ENCODE results near the gene CALR3.
A peak's percentile ranks its signal among the peaks of the same experiment; 100 is the strongest.

The CALR3 gene

DNA sequence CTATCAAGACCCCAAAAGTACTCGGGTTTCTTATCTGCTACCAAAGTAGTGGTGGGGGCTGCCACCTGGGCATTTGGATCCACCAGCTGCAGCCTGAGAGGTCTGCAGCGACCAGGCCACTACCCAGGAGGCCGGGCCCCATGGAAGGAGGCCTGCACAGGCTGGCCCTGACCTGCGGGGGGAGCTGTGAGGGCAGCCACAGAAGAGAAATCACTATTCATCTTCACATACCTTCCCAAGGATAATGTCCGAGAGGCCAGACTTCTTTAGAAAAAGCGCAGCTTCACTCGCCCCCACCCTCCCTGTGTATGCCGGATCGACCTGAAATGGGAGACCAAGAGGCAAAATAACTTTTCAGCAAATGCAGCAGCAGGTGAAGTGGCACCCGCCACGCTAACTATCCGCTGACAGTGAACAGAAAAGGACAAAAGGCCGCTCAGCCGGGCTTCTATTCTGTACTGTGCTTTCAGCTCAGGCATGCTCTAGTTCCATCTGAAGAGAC lies 54.3 kb downstream of the CALR3 start:
- H3K4me3 ChIP-seq (ENCODE audit: low read depth, low read length): no peak overlapping the region
- no peak for DNase-seq (ENCODE audit: low read depth, low spot score)
- POLR2A ChIA-PET: no interaction called here
- TF ChIP-seq, protein P1, sequence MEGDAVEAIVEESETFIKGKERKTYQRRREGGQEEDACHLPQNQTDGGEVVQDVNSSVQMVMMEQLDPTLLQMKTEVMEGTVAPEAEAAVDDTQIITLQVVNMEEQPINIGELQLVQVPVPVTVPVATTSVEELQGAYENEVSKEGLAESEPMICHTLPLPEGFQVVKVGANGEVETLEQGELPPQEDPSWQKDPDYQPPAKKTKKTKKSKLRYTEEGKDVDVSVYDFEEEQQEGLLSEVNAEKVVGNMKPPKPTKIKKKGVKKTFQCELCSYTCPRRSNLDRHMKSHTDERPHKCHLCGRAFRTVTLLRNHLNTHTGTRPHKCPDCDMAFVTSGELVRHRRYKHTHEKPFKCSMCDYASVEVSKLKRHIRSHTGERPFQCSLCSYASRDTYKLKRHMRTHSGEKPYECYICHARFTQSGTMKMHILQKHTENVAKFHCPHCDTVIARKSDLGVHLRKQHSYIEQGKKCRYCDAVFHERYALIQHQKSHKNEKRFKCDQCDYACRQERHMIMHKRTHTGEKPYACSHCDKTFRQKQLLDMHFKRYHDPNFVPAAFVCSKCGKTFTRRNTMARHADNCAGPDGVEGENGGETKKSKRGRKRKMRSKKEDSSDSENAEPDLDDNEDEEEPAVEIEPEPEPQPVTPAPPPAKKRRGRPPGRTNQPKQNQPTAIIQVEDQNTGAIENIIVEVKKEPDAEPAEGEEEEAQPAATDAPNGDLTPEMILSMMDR (IDR thresholded peaks at IDR 0.05; ENCODE audit: insufficient read depth, low read length, missing control alignments): peak; percentile 51
- CTCF ChIA-PET: interaction anchor here (0.7 to 2.0 kb wide), 8 partner anchors 9 to 55 kb away, joined by 3 to 9 read pairs (median 5); partner anchors contain the start of genes C19orf44 and CALR3

DNA sequence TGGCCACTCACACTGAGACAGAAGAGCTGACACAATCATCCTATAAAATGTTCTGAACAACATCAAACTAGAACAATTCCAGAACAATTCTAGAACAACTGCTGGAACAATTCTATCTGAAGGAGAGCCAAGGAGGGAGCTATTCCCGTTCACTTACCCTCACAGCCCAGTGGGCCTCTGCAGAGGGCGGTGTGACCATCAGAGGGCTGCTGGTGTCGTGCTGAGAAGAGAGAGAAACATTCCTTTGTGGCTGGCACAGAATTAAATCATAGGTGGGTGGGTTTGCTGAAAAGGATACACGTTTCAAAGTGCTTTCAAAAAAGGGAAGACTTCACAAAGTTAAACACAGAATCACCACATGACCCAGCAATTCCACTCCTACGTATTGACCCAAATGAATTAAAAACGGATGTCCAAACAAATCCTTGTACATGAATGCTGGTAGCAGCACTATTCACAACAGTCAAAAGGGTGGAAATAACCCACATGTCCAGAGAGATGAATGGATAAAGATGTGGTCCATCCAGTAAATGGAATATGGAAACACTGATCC lies 59.1 kb downstream of the CALR3 start:
- H3K4me3 ChIP-seq (ENCODE audit: low read depth, low read length): no peak overlapping the region
- TF ChIP-seq, protein P1 (IDR thresholded peaks at IDR 0.05; ENCODE audit: insufficient read depth, low read length, missing control alignments): no peak
- ChIA-PET CTCF (interaction anchor here (4.7 kb wide), 1 partner anchor 19 kb away, joined by 29 read pairs; no protein-coding TSS in a partner anchor), POLR2A (interaction anchor here (1.3 kb wide), 1 partner anchor 113 kb away, joined by 3 read pairs; no protein-coding TSS in a partner anchor)
- DNase-seq (ENCODE audit: low read depth, low spot score): no peak

DNA sequence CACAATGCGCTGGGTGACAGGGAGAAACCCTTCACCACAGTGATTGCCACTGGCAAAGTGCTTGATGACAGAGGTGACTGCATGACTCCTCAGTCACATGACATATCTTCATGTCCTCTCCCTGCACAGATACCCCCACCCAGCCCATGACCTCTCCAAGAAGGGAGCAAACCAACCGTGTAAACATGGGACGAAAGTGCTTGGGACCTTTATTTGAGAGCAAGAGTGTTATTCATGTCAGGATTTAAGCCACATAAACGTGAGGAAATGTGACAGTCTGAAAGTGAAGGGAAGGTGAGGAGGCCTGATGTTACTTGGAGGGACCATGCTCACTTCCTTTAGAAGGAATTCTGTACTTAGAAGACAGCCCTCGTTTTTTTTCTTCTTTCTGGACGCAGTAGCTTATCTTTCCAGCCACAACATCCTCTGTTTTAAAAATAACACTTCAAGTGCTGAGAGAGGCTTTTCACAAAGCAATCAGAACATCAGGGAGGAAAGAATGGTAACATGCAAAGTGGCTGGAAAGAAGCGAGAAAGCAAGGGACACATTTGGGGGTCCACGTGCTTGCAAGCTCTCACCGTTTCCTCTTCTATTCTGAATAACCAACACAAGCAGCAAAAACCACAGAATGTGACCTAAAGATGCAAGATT lies 59.8 kb downstream of the CALR3 start:
- TF ChIP-seq, protein P1 (IDR thresholded peaks at IDR 0.05; ENCODE audit: insufficient read depth, low read length, missing control alignments): no peak
- no peak overlapping the region; the same call in 1 of the 2 replicates for H3K4me3 ChIP-seq (ENCODE audit: low read depth, low read length)
- ChIA-PET POLR2A (interaction anchor here (1.3 kb wide), 1 partner anchor 112 kb away, joined by 3 read pairs; no protein-coding TSS in a partner anchor), CTCF (interaction anchor here (4.7 kb wide), 1 partner anchor 18 kb away, joined by 29 read pairs; no protein-coding TSS in a partner anchor)
- DNase-seq (ENCODE audit: low read depth, low spot score): no peak

DNA sequence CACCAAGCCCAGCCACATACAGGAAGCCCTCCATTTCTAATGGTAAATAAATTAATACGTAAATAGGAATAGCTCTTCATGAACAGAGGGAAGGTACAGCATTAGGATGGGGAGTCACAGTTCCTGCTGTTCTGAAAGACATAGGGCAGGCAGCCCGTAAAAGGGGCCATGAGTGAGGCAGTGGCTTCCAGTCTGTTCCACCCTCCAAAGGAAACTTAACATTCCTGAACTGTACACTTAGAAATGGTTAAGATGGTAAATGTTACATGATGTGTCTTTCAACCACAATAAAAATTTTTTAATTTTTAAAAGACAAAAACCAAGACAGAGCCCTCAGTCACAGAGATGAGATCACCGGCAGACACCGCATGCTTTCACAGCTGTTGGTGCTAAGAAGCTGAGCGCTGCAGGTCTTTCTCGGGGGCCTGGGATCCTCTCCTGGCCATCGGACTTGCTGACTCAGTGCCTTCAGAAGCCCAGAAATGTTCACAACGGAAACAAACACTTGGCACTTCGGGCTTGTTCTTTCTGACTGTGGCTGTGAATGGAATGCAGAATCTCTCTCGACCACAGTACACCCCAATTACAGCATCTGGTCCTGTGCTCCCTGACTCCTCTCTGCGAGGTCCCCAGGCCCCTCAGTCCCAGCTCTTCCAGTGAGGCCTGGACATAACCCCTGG lies 60.6 kb downstream of the CALR3 start:
- ChIA-PET CTCF (interaction anchor here (4.7 kb wide), 1 partner anchor 17 kb away, joined by 29 read pairs; no protein-coding TSS in a partner anchor), POLR2A (interaction anchor here (0.6 to 1.3 kb wide), 2 partner anchors 46 to 111 kb away, joined by 3 read pairs; no protein-coding TSS in a partner anchor)
- H3K4me3 ChIP-seq (ENCODE audit: low read depth, low read length): no peak overlapping the region; the same call in 1 of the 2 replicates
- TF ChIP-seq, protein P1 (IDR thresholded peaks at IDR 0.05; ENCODE audit: insufficient read depth, low read length, missing control alignments): no peak
- DNase-seq (ENCODE audit: low read depth, low spot score): peak; percentile 84

DNA sequence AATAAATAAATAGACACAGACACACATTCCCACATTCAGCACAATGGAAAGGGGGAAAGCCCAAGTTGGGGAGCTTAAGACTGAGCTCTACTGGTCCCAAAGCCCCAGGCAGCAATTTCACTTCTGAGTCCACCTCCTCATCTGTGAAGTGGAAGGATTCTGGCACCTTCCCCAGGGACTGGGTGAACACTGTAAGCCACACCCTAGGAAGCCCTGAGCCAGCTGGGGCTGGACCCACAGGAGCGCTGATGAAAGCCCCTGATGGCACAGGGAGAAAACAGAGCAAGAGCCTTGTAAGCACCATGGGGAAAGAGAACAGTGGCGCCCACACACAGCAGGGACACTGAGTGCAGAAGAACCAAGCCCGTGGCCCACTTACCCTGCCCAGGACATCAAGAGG lies 62.0 kb downstream of the CALR3 start:
- ChIA-PET POLR2A (no interaction called here), CTCF (interaction anchor here (0.7 to 4.7 kb wide), 2 partner anchors 16 to 103 kb away, joined by 3 to 29 read pairs; no protein-coding TSS in a partner anchor)
- H3K4me3 ChIP-seq (ENCODE audit: low read depth, low read length): no peak overlapping the region
- DNase-seq (ENCODE audit: low read depth, low spot score): no peak
- TF ChIP-seq, protein P1 (IDR thresholded peaks at IDR 0.05; ENCODE audit: insufficient read depth, low read length, missing control alignments): no peak

Data from AG04449 (cell line).